Measurements from ENCODE around the gene FUT8.
"Not testable (repeated sequence)": the region's sequence is repeated elsewhere in the genome, so short reads cannot be mapped to it uniquely, and the experiment has no call there.

The FUT8 gene

DNA sequence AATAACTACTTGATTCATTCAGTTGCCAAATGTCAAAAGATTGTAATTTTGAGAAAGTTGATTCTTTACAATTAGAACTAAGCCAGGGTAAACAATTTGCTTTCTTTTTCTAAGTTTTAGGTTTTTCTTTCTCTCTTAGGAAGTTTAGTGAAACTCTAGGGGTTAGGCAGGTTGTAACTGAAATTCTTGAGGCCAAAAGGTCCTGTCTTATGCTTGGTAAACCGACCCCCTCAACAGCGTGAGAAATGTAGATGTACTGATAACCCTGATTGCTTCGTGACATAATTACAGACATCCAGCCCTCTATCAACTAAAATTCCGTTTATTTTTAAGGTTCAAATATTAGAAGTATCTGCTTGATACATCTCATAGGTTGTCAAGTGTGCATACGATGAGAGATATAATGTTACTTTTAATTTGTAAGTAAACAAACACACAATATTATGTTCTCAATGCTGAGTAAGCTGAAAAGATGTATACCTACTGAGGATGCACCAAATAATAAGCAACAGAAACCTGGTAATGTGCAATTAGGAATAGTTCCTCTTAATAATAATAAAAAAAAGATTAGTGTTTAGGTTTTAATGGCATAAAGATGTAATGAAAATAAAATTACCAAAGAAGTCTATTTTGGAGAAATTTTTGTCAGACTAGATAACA lies 7.2 kb downstream of the FUT8 start:
- no peak for DNase-seq

DNA sequence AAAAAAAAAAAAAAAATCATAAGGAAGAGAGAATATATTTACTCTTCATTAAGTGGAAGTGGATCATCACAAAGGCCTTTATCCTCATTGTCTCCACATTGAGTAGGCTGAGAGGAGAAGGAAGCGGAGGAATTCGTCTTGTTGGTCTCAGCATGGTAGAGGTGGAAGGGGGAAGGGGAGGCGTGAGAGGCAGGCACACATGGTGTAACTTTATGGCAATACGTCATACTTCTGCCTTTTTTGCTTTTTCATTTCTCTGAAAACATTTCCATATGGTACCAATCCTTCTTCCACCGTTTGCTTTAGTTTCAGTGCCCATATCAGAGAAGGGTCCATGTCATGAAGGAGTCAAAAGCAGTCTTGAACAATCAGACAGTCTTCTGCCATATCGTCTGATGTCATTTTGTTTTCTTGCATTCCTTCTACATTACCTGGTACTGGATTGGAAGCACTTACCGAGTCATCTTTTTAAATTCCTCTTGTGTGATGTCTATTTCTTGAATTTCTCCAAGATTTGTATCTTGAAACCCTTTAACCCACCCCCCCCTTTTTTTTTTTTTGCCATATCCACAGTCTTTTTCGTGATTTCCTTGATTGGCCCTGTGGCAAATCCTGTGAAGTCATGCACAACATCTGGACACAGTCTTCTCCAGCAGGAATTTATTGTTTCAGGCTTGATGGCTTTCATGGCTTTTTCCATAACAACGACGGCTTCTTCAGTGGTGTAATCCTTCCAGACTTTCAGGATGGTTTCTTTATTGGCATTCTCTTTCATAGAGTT lies 8.9 kb downstream of the FUT8 start:
- no peak for DNase-seq

DNA sequence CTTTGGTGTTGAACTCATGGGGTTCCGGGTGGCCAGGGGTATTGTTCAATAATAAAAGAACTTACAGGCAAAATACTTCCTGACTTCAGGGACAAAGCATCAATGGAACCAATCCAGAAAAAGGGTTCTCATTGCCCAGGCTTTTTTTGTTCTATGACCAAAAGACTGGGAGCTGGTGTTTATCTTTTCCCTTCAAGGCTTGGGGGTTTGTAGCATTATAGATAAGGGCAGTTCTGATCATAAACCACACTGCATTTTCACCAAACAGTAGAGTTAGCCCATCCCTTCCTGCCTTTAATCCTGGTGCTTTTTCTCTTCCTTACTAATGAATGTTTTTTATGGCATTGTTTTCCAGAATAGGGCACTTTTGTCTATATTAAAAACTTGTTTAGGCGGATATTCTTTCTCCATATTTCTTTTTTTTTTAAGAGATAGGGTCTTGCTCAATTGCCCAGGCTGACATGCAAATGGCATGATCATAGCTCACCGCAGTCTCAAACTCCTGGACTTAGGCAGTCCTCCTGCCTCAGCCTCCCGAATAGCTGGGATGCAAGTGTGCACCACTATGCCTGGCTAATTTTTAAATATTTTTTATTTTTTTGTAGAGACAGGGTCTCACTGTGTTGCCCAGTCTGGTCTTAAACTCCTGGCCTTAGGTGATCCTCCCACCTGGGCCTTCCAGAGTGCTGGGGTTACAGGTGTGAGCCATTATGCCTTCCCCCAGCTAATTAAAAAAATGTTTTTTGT lies 9.7 kb downstream of the FUT8 start:
- no peak for DNase-seq

DNA sequence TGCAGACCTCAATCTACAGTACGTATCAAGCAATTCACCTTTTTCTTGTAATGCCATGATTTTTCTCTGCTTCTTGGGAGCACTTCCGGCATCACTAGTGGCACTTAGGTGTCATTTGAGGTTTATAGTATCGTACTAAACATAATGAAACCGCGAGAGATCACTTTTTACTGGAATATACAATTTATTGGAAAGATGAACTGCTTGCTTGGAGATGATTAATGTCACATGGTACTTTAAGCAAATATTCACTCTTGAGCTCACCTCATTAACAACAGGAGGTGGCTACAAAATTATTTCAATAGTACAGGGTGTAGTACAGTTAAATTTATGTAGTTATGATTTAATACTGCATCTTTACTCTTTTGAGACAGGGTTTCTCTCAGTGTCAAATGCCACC lies 11.5 kb downstream of the FUT8 start:
- DNase-seq = peak; percentile 7 to 57

DNA sequence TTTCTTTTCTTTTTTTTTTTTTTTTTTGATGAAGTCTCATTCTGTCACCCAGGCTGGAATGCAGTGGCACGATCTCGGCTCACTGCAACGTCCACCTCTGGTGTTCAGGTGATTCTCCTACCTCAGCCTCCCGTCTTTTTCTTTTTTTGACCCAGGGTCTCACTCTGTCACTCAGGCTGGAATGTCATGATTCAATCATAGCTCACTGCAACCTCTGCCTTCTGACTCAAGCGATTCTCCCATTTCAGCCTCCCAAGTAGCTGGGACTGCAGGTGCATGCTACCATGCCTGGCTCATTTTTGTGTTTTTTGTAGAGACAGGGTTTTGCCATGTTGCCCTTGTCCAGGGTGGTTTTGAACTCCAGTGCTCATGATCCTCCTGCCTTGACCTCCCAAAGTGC lies 12.0 kb downstream of the FUT8 start:
- no peak for DNase-seq

DNA sequence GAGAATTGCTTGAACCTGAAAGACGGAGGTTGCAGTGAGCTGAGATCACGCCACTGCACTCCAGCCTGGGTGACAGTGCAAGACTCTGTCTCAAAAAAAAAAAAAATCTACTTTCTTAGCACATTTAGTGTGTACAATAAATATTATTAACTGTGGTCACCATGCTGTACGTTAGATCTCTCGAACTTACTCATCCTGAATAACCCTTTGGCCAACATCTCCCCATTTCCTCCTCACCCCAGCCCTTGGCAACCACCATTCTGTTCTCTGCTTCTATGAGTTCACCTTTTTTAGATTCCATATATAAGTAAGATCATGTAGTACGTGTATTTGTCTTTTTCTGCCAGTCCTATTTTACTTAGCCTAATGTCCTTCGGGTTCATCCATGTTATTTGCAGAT lies 13.4 kb downstream of the FUT8 start:
- DNase-seq = no peak

DNA sequence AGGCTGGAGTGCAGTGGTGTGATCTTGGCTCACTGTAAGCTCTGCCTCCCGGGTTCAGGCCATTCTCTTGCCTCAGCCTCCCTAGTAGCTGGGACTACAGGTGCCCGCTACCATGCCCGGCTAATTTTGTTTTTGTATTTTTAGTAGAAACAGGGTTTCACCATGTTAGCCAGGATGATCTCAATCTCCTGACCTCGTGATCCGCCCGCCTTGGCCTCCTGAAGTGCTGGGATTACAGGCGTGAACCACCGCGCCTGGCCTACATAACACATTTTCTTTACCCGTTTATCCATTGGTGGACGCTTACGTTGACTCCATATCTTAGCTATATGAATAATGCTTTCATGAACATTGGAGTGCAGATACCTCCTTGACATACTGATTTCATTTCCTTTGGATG lies 14.4 kb downstream of the FUT8 start:
- not testable (repeated sequence) for DNase-seq

DNA sequence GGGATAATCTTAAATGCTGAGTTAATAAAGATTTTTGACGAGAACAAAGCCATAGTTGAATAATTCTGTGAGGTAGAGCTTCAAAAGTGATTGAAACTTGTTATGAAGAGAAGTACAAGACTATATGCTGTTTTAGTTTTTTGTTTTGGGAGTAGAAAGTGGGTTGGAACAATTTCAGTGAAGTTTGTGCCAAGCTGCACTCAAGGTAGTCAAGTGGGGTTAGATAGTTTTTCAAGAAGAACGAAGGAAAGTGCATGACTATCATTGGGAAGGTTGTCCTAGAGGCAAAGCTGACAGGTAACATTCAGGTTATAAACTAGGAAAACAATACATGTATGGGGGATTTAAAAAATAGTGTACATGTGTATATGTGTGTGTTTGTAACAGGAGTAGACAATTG lies 16.2 kb downstream of the FUT8 start:
- DNase-seq = no peak

DNA sequence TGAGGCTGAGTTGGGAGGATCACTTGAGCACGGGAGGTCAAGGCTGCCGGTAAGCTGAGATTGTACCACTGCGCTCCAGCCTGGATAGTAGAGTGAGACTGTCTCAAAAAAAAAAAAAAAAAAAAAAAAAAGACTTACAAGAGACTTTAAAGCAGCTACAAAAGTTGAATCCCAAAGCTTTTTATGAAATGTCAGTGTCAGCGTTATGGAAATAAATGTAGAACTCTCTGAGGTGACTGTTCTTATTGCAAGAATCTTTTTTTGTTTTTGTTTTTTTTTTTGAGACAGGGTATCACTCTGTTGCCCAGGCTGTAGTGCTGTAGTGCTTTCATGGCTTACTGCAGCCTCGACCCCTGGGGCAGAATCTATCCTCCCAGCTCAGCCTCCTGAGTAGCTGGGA lies 17.2 kb downstream of the FUT8 start:
- DNase-seq = no peak

DNA sequence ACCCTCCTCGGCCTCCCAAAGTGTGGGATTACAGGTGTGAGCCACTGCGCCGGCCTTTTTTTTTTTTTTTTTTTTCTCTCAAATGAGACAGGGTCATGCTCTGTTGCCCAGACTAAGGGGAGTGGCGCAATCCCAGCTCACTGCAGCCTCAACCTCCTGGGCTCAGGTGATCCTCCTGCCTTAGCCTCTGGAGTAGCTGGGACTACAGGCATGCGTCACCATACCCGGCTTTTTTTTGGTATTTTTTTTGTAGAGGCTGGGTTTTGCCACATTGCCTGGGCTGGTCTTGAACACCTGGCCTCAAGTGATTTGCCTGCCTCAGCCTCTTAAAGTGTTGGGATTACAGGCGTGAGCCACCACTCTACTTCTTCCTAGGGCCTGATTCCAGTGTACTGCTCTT lies 18.7 kb downstream of the FUT8 start:
- DNase-seq = no peak

DNA sequence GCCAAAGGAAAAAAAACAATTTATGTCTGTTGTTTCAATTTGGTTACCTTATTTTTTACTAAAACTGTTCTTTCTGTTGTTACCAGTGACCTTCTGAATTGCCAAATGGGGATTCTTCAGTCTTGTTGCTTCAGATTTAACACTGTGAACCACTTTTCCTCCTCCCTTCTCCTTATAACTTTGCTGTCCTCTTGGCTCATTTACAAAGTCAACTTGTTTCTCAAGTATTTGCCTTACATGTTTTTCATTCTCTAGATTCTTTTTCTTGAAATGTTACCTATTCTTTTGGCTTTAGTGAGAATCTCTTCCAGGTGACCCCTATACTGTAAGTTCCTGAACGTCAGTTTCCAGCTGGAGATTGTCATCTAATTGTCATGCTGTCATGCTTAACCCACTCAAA lies 19.4 kb downstream of the FUT8 start:
- no peak for DNase-seq

DNA sequence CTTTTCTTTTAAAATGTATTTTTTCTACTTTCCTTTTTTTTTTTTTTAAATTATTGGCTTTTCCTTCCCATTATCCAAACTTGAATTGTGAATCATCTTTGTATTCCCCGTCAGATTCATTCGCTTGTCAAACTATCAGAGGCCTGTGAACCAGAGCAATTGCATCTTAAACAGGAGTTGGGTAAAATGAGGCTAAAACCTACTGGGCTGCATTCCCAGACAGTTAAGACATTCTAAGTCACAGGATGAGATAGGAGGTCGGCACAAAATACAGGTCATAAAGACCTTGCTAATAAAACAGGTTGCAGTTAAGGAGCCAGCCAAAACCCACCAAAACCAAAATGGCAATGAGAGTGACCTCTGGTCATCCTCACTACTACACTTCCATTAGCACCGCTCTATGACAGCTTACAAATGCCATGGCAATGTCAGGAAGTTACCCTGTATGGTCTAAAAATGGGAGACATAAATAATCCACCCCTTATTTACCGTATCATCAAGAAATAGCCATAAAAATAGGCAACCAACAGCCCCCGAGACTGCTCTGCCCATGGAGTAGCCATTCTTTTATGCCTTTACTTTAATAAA lies 19.9 kb downstream of the FUT8 start:
- no peak for DNase-seq

DNA sequence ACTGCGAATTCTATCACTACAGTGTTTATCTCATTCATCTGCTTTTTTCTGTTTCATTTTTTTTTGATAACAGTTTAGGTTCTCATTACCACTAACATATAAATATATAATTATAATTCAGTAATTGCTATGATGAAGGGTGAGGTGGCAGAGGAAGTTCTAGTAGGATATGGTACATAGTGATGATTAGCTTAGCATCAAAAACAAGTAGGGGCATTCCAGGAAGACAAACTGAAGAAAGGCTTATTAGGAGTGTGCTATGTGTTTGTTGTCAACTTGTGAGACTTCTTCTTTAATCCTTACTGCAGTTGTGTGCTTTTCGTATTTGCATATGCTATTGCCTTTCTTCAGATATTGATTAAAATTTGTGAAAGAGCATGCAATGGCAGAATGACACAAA lies 20.6 kb downstream of the FUT8 start:
- no peak for DNase-seq

DNA sequence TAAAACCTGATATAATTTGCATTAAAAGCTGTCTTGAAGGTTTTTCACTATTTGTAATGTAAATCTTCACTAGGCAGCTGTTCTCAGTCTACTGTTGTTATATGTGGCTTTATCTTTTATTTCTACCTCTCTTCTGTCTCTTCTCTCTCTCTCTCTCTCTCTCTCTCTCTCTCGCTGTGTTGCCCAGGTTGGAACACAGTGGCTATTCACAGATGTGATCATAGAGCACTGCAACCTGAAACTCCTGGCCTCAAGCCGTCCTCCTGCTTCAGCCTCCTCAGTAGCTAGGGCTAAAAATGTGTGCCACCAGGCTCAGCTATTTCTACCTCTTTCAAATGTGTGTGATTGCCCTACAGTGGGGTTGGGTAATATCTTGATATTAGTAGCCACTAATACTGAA lies 21.1 kb downstream of the FUT8 start:
- DNase-seq = no peak

DNA sequence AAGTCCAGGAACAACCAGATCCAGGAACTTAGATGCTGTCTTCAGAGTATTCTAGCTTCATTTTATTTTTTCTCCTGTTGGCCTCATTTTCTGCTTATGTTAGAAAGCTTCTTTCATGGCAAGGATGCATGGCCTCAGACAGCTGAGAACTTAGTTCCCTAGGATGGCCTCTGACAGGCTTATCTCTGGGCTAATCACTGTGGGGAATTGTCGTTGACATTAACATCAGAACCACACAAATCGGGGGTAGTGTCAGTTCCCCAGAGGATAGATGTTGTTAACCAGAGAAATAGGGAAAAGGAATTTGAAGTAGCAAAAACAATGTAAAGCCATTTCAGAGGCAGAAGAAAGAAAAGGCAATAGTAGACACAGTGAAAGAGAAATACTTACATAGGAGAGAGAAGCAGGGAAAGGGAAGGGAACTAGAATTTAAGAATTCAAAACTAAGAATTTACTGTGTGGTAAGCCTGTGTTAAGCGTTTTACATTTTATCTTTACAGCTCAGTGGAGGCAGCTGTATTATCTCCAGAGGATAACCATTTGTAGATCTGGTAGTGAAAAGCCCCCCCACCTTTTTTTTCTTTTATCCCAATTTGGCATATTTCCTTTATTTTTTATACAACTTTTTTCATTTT lies 21.8 kb downstream of the FUT8 start:
- no peak for DNase-seq

DNA sequence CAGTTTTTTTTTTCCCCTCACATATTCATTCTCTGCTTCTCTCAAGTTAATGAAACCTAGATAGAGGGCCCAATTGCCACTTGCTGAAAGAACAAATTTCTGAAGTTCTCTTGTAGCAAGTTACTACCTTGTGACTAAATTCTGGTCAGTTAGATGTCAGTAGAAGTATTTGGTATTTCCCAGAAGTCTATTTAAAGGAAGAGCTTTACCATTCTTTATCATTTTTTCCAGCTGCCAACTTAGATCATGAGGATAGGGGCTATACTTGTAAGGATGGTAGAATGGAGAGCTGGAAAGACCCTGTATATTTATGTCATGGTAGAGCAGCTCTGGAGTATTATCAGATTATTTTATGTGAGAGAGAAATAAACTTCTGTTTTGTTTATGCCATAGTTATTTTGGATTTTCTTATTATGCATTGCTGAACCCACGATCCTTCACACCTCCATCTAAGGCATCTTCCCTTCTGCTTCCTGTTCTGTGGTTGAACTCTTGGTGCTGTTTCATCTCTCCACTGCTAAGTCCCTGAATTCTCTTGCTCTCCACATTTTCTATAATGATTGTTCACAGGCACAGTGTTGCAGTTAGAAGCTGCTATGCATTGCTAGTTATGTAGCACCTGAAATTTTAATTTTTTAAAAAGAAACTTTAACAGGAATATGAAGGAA lies 25.9 kb downstream of the FUT8 start:
- no peak for DNase-seq

DNA sequence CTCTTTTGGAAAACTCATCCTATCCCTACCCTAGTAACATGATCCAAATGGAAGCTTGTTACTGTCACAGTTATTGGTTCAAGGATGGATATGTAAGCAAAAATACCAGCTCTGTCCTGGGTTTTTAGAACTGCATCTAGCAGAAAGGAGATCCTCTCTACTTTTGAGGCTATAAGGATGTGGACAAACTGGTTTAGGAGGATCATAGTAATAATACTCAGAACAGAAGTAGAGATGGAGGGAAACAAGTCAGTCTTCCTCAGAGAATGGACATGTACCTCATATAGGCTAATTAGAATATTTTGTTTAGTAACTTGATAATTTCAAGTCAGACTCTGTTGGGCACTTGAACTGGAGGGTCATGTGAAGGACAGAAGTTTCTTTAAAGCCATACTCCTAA lies 26.6 kb downstream of the FUT8 start:
- no peak for DNase-seq

DNA sequence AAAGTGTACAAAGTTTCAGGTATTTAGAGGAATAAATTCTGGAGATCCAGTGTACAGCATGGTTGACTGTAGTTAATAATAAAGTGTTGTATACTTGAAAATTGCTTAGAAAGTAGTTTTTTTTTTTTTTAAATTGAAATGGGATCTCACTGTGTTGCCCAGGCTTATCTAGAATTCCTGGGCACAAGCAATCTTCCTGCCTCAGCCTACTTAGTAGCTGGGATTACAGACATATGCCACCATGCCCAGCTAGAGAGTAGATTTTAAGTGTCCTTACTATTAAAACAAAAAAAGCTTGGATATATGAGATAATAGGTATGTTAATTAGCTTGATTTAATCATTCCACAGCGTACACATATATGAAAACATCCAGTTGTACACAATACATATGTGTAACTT lies 27.7 kb downstream of the FUT8 start:
- no peak for DNase-seq

DNA sequence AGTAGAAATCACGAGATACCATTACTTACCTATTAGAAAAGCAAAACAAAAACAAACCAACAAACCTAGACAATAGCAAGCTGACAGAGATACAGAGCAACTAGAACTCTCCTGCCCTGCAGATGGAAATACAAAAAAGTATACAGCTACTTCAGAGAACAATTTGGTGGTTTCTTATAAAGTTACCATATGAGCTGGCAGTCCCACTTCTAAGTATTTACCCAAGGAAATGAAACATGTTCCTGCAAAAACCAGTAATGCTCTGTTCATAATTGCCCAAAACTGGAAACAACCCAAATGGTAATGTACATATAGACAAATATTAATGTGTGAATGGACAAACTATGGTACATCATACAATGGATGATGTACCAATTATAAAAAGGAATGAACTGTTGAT lies 31.7 kb downstream of the FUT8 start:
- no peak for DNase-seq

DNA sequence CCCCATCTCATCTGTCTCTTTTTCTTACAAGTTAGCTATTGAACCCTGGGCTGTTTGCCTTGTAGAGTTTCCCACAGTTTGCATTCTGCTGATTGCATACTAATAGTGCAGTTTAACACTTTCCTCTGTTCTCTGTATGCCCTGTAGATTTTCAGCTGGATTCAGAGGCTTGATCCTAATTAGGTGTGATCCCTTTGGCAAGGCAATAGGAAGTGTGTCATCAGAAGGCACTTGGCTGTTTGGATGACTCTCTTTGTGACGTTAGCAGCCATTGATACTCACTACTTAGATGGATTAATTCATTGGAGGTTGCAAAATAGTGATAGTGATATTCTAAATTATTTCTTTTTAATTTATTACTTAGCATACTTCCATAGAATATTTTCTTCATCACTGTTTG lies 33.6 kb downstream of the FUT8 start:
- DNase-seq = peak in 1 of 2 experiments; percentile 4

DNA sequence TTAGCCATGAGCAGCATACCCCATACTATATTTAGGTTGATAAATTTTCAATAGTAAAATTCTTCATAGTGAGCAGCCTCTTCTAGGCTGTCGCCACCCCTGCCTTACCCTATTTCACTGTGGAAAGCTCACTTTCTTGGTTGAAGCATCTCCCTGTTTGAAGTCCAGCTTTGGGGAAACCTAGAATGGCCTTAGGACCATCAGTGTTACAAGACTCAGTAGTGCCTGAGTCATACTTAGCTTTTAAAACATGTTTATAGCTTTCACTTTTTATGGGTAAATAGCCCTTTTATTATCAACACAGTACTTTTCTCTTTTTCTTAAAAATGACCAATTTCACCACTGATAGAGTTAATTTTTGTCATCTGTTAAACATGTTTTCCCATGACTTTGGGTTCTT lies 37.1 kb downstream of the FUT8 start:
- no peak for DNase-seq

DNA sequence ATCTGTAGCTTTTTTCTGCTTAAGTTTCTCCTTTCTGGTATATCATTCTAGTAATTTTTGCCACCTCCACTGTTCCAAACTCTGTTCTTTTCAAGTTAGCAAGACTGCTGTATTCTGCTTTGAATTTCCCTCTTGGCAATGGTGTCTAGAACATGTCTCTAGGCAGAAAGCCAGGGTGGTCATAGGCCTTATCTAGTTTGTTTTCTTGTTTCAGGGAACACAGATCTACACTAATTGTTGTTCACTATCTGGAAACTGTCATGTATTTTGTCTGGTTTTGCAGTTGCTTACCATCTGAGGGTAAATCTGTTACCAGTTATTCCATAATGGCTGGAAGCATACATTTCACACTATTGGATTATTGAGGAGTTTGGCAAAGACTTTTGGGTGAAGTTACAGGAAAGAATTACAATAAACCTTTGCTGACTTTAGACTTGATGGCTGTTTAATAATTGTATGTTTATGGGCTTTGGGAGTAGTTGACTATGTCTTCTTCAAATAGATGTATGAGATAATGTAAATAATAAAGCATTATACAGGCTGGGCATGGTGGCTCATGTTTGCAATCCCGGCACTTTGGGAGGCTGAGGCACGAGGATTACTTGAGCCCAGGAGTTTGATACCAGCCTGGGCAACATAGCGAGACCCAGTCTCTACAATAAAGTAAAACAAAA lies 41.4 kb downstream of the FUT8 start:
- DNase-seq = no peak
